Heart right ventricle (tissue), 16 donors: ENCODE results near the gene DISP2. TPM values are rescaled to one million over a fixed set of nuclear protein-coding genes. Genes with fewer than 3 reads are reported as not detected.

ENCODE experiments used
- ATAC-seq, 8 donors: fragments of 200-7000 bp; cut with Tn5 transposase; one replicate each; pipeline ENCODE4 v1.9.1; 2020; ENCODE audit warnings: mild to moderate bottlenecking in 8 of 8, moderate library complexity in 8 of 8, moderate number of reproducible peaks in 1 of 8
- DNase-seq, 2 donors: peaks; one replicate each; pipeline ENCODE4 v3.0.0-alpha.2; 2020
- H3K27ac ChIP-seq, 10 donors: fragments of 200-600 bp; sonication (generic) in 2 of 10; one replicate each; pipeline versions ENCODE4 v1.5.0 to v1.8.0; 2020 to 2022; ENCODE audit warnings: mild to moderate bottlenecking in 3 of 10
- H3K27me3 ChIP-seq, 7 donors: fragments of 200-600 bp; one replicate each; pipeline ENCODE4 v1.8.0; 2021 to 2022; ENCODE audit warnings: mild to moderate bottlenecking in 2 of 7
- H3K36me3 ChIP-seq, 9 donors: fragments of 200-600 bp; sonication (generic) in 1 of 9; one replicate each; pipeline versions ENCODE4 v1.5.0 to v1.8.0; 2020 to 2022; ENCODE audit warnings: mild to moderate bottlenecking in 2 of 9
- H3K4me1 ChIP-seq, 9 donors: fragments of 200-600 bp; sonication (generic) in 1 of 9; one replicate each; pipeline versions ENCODE4 v1.5.0 to v1.8.0; 2020 to 2022; ENCODE audit warnings: mild to moderate bottlenecking in 4 of 9
- H3K4me3 ChIP-seq, 10 donors: fragments of 200-600 bp; sonication (generic) in 2 of 10; one replicate each; pipeline versions ENCODE4 v1.5.0 to v1.8.0; 2020 to 2022; ENCODE audit warnings: mild to moderate bottlenecking in 7 of 10, moderate library complexity in 2 of 10
- H3K9me3 ChIP-seq, 11 donors: fragments of 200-600 bp in 10 of 11; sonication (generic) in 2 of 11; one replicate each; pipeline versions ENCODE4 v1.5.0 to v1.8.0; 2013 to 2022; ENCODE audit warnings: mild to moderate bottlenecking in 2 of 11, control low read depth in 1 of 11, moderate library complexity in 1 of 11
- WGBS, 2 donors: extraction: QIAGEN DNeasy Blood & Tissue Kit; methylation state at CpG; one replicate each; pipeline ENCODE4 v1.1.7; 2013; ENCODE audit warnings: inconsistent platforms in 1 of 2; 5-methylcytosine and 5-hydroxymethylcytosine counted together
- intact Hi-C, 10 donors: fragments of 100-400 bp; cut with DNase I; formaldehyde crosslinking; loops; one replicate each; pipeline versions ENCODE4 v1.11.1 to v1.14.2; 2022
- polyA plus RNA-seq, 2 donors: library from polyadenylated mRNA; stranded (reverse); fragments of 200-250 nt; gene quantifications; one replicate each; pipeline ENCODE4 v1.2.3, GENCODE V29; 2013
- total RNA-seq, 10 donors: library from RNA; stranded (reverse); fragmentation: NEBNext Ultra II Directional in 3 of 10; extraction: Animal tissue kit (Norgen Biotek cat#: 25700) in 3 of 10; gene quantifications; one replicate each; pipeline versions ENCODE4 v1.2.1 to v1.2.4, GENCODE V29; 2021 to 2023
- TF ChIP-seq, protein P1 (sequence below), 9 donors: fragments of 200-600 bp; sonication (generic) in 2 of 9; IDR thresholded peaks; one replicate each; pipeline versions ENCODE4 v1.5.0 to v1.8.0; 2021 to 2022; ENCODE audit warnings: antibody characterized with exemption in 9 of 9, mild to moderate bottlenecking in 5 of 9, moderate library complexity in 1 of 9
- donor health status: Arrhythmogenic right ventricular cardiomyopathy.
- donor health status: ischemic (EF 13 %, LVEDD 7.1; RV severe dilation, severe dysfunction).
- donor health status: healthy with polysubstance abuse.
- donor health status: DM: no; HTN: yes; CAD: no.
- donor health status: DM: no; HTN: no; CAD: no.
- donor health status: ischemic (EF 25% LVEDD 6.9; RV normal size, moderate dysfunction).
- donor health status: ischemic (EF 25% LVEDD 5.7; RV mildly dilated, moderate dysfunction).
- donor health status: healthy.
- donor health status: DM: yes; HTN: yes; CAD: no.
- donor health status: Ischemic cardiomyopathy.
- donor health status: ischemic (EF 35%, LVEDD 5.7; RV mildly dilated, moderate dysfunction).
- donor health status: nonischemic (EF 11% LVEDD 7.7; RV severe dilation, severe dysfunction).
- donor health status: DM: yes; HTN: yes; CAD: no.
- donor health status: PGD.
- donor health status: ischemic (EF 29% LVEDD 5.4; RV normal size, mild dysfunction).
- donor health status: nonischemic (EF 23%, LVEDD 6.1; RV moderate dilation, normal function).

The DISP2 gene
- total and polyA plus RNA-seq, 12 donors = 0.08 to 2.7 (median 0.71) TPM

DNA sequence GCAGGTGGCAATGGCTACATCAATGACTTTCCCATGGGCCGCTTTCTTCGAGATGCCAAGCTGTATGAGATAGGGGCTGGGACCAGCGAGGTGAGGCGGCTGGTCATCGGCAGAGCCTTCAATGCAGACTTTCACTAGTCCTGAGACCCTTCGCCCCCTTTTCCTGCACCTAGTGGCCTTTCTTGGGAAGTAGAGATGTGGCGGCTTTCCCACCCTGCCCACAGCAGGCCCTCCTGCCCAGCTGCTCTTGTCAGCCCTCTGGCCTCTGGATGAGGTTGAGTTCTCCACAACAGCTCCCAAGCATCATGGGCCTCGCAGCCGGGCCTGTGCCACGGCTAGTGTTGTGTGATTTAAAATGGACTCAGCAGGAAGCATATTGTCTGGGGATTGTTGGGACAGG is 60.1 kb downstream of the DISP2 start:
- Histone ChIP-seq H3K27ac (no peak overlapping the region), H3K4me3 (no peak overlapping the region), H3K4me1 (peaks cover 6 to 26% (median 23%) of the 10 kb centered on the region in 9 donors), H3K27me3 (no peaks in the 10 kb centered on the region), H3K36me3 (peaks cover 0 to 65% (median 28%) of the 10 kb centered on the region in 9 donors), H3K9me3 (no peaks in the 10 kb centered on the region)
- intact Hi-C loops = loop anchor here in 1 of 10 donors (10.0 kb wide), 1 partner anchor 53 kb away; no protein-coding TSS in a partner anchor
- no peak for ATAC-seq
- TF ChIP-seq, protein P1, sequence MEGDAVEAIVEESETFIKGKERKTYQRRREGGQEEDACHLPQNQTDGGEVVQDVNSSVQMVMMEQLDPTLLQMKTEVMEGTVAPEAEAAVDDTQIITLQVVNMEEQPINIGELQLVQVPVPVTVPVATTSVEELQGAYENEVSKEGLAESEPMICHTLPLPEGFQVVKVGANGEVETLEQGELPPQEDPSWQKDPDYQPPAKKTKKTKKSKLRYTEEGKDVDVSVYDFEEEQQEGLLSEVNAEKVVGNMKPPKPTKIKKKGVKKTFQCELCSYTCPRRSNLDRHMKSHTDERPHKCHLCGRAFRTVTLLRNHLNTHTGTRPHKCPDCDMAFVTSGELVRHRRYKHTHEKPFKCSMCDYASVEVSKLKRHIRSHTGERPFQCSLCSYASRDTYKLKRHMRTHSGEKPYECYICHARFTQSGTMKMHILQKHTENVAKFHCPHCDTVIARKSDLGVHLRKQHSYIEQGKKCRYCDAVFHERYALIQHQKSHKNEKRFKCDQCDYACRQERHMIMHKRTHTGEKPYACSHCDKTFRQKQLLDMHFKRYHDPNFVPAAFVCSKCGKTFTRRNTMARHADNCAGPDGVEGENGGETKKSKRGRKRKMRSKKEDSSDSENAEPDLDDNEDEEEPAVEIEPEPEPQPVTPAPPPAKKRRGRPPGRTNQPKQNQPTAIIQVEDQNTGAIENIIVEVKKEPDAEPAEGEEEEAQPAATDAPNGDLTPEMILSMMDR (IDR thresholded peaks at IDR 0.05) = no peak
- no peak for DNase-seq
- 93 to 94% methylated on average over 10 of the region's 10 CpGs for WGBS, 2 donors

DNA sequence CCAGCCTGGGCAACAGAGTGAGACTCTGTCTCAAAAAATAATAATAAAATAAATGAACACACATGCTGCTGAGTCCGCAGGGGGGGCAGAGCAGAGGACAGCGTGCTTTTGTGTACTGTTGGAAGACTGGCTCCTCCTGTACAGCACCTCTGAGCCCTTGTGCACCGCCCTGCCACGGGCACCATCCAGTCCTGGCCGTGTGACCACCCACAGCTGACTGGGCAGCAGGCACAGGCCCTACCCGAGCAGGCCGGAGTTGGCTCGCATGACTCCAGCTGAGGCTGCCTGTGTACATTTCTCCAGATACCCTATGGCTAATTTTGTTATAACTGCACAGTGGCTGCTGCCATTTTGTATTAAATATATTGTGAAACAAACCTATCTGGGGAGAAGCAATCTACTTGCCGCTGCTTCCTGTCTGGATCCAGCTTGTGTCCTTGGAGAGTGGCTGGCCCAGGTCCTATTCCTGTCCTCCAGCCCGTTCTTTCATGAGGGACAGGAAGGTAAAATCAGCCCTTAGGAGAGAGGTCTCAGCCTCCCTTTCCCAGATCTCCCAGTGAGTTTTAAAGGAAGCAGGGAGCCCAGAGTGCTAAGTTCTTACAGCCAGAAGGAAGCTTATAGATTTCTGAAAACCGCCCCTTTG is 62.2 kb downstream of the DISP2 start:
- WGBS, 2 donors = 52 to 56% methylated on average over 11 of the region's 11 CpGs
- intact Hi-C loops = loop anchor here (2.0 to 10.0 kb wide), 11 partner anchors 53 to 375 kb away; partner anchors contain the start of genes CCDC9B (in 3 of the 10), INAFM2 (in 2 of the 10) and ANKRD63 (in 1 of the 10)
- peaks cover 6 to 26% (median 23%) of the 10 kb centered on the region in 9 donors for H3K4me1 ChIP-seq
- TF ChIP-seq, protein P1 (IDR thresholded peaks at IDR 0.05) = no peak
- no peaks in the 10 kb centered on the region for H3K27me3 ChIP-seq
- H3K4me3 ChIP-seq = no peak overlapping the region
- peak; percentile 40 to 83 (median 67) for ATAC-seq
- peaks cover 0 to 44% (median 10%) of the 10 kb centered on the region in 9 donors for H3K36me3 ChIP-seq
- peak overlapping the region; percentile 52 to 82 (median 64) for H3K27ac ChIP-seq
- no peaks in the 10 kb centered on the region for H3K9me3 ChIP-seq
- peak in 1 of 2 donors; percentile 36 for DNase-seq

DNA sequence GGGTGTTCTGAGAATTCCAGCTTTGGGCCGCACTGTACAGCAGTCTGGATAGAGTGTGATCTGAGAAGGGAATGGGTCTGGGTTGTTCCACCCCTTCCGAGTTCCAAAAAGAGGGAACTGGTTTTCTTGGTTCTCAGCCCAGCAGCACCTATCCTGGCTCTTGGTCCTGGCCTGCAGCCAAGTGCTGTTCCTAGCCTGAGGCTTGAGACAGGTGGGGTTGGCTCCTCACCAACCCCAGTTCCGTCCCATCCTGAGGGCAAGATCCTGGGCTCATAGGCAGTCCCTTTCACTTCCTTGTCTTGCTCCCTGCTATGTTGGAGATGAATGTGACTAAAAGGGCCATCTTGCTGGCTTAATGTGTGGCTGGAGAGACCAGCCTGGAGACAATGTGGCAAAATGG is 62.8 kb downstream of the DISP2 start:
- H3K4me3 ChIP-seq = no peak overlapping the region
- TF ChIP-seq, protein P1 (IDR thresholded peaks at IDR 0.05) = no peak
- 40% methylated on average over 3 of the region's 3 CpGs for WGBS, 2 donors
- no peaks in the 10 kb centered on the region for H3K9me3 ChIP-seq
- DNase-seq = no peak
- no peaks in the 10 kb centered on the region for H3K27me3 ChIP-seq
- peaks cover 6 to 26% (median 23%) of the 10 kb centered on the region in 9 donors for H3K4me1 ChIP-seq
- peak; percentile 21 to 53 (median 32) for ATAC-seq
- intact Hi-C loops = loop anchor here (1.0 to 10.0 kb wide), 12 partner anchors 53 to 376 kb away; partner anchors contain the start of genes CCDC9B (in 3 of the 10), INAFM2 (in 2 of the 10) and ANKRD63 (in 1 of the 10)
- H3K36me3 ChIP-seq = peaks cover 0 to 38% (median 7%) of the 10 kb centered on the region in 9 donors
- H3K27ac ChIP-seq = peak overlapping the region; percentile 52 to 82 (median 64)

DNA sequence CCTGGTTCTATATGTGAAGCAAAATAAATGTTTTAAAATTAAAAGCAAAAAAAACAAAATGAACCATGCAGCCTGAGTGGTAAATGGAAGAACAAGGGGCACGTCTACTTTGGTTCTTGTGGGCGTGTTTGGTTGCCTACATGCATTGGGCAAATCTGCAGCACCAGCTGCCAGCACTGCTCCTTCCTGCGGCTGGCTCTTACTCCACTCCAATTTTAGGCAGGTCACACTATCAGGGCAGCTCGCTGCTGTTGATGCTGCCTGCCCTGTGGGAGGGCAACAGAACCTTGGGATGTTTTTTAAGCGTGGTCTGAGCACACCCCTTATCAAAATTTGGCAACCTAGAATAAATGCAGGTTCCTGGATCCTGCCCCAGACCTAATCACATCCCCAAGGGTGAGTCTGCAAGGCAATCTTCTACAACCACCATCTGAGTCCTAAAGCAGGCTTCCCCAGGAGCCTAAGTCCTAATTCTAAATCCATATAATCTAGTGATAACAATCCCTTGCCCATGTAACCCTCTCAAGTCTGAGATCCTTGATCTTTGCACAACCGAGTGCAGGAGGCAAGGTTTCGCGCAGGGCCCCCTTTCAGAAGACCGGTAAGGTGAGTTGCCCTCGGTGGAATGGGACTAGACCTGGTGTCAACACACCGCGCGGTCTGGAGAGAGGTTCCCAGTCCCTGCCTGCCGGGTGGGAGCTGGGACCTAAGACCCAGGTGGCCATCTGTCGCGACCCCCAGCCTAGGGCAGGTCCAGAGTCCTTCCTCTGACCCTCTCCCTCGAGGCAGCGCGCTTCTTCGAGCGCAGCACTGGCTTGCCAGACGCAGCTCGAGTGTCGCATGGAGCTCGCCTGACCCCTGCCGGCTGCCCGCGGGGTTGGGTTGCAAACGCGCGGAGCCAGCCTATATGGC is 63.5 kb downstream of the DISP2 start:
- intact Hi-C loops = loop anchor here (1.0 to 10.0 kb wide), 16 partner anchors 54 to 377 kb away; partner anchors contain the start of genes CCDC9B (in 3 of the 10), INAFM2 (in 2 of the 10) and ANKRD63 (in 1 of the 10)
- 12 to 13% methylated on average over 30 to 31 of the region's 31 CpGs for WGBS, 2 donors

More for the DNA sequence above, 63.5 kb downstream of the DISP2 start:
- ATAC-seq = peak; percentile 84 to 93 (median 90)
- H3K27ac ChIP-seq = peak overlapping the region in 9 of 10 donors; percentile 52 to 82 (median 64)
- H3K27me3 ChIP-seq = no peaks in the 10 kb centered on the region
- TF ChIP-seq, protein P1 (IDR thresholded peaks at IDR 0.05) = peak; percentile 88 to 96 (median 95)
- H3K4me3 ChIP-seq = no peak overlapping the region
- peak; percentile 76 to 84 for DNase-seq
- H3K9me3 ChIP-seq = no peaks in the 10 kb centered on the region
- H3K4me1 ChIP-seq = peaks cover 6 to 26% (median 23%) of the 10 kb centered on the region in 9 donors
- peaks cover 0 to 31% (median under 1%) of the 10 kb centered on the region in 9 donors for H3K36me3 ChIP-seq
